ENCODE data around the gene RPEL1. TPM values are rescaled to one million over a fixed set of nuclear protein-coding genes. Genes with fewer than 3 reads are reported as not detected.

RPEL1 gene
- total RNA-seq, 1 donor from 2014 or later = not detected

DNA sequence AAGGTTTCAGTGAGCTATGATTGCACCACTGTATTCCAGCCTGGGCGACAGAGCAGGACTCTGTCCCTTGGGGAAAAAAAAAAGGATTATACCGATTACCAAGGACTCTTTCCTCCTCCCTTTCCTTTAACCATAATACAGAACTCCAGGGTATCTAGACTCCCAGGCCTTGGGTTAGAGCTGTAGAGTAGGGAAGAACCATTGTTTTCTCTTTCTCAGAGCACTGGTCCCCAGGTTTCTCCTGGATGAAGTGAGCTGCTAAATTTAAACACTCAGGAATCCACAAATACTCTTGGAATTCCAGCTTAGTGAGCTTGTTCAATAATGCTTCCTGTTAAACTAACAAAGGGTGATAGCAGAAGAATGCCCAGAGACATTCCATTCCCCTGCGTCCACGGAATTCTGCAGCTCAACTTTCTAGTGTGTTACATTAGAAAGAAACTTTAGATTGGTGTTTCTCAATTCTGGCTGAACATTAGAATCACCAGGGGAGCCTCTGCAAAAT, 14.6 kb upstream of the RPEL1 start:
- no peaks in the 10 kb centered on the region for H3K36me3 ChIP-seq
- DNase-seq = no peak
- H3K4me1 ChIP-seq = peaks cover 10% of the 10 kb centered on the region
- no peaks in the 10 kb centered on the region for H3K27me3 ChIP-seq
- H3K9me3 ChIP-seq = no peaks in the 10 kb centered on the region
- H3K4me3 ChIP-seq = no peak overlapping the region
- peak overlapping the region; percentile 55 for H3K27ac ChIP-seq
- intact Hi-C loops (cut with DNase I) = no loop called here
- ATAC-seq = peak; percentile 87
- TF ChIP-seq, protein P1, sequence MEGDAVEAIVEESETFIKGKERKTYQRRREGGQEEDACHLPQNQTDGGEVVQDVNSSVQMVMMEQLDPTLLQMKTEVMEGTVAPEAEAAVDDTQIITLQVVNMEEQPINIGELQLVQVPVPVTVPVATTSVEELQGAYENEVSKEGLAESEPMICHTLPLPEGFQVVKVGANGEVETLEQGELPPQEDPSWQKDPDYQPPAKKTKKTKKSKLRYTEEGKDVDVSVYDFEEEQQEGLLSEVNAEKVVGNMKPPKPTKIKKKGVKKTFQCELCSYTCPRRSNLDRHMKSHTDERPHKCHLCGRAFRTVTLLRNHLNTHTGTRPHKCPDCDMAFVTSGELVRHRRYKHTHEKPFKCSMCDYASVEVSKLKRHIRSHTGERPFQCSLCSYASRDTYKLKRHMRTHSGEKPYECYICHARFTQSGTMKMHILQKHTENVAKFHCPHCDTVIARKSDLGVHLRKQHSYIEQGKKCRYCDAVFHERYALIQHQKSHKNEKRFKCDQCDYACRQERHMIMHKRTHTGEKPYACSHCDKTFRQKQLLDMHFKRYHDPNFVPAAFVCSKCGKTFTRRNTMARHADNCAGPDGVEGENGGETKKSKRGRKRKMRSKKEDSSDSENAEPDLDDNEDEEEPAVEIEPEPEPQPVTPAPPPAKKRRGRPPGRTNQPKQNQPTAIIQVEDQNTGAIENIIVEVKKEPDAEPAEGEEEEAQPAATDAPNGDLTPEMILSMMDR (IDR thresholded peaks at IDR 0.05) = no peak

- no peaks in the 10 kb centered on the region for H3K27me3 ChIP-seq
- H3K36me3 ChIP-seq = no peaks in the 10 kb centered on the region
- peak overlapping the region; percentile 55 for H3K27ac ChIP-seq
- no peak overlapping the region for H3K4me3 ChIP-seq
- DNase-seq = no peak
- H3K9me3 ChIP-seq = no peaks in the 10 kb centered on the region
- TF ChIP-seq, protein P1 (IDR thresholded peaks at IDR 0.05) = no peak
- no peak for ATAC-seq
- intact Hi-C loops (cut with DNase I) = no loop called here
- peaks cover 10% of the 10 kb centered on the region for H3K4me1 ChIP-seq
Observed at GRCh38 chr10:103232131-103232673, 13.5 kb upstream of the RPEL1 start.

GRCh38 chr10:103232772-103233488, 12.8 kb upstream of the RPEL1 start:
- intact Hi-C loops (cut with DNase I) = no loop called here
- peaks cover 10% of the 10 kb centered on the region for H3K4me1 ChIP-seq
- peak; percentile 52 for ATAC-seq

GRCh38 chr10:103235775-103236174, 9.9 kb upstream of the RPEL1 start:
- no peaks in the 10 kb centered on the region for H3K9me3 ChIP-seq
- peaks cover 13% of the 10 kb centered on the region for H3K4me1 ChIP-seq
- no peaks in the 10 kb centered on the region for H3K36me3 ChIP-seq
- DNase-seq = no peak
- H3K4me3 ChIP-seq = no peak overlapping the region
- intact Hi-C loops (cut with DNase I) = no loop called here
- H3K27ac ChIP-seq = no peak overlapping the region
- H3K27me3 ChIP-seq = no peaks in the 10 kb centered on the region
- TF ChIP-seq, protein P1 (IDR thresholded peaks at IDR 0.05) = no peak
- no peak for ATAC-seq

More at GRCh38 chr10:103232772-103233488, 12.8 kb upstream of the RPEL1 start:
- H3K4me3 ChIP-seq = no peak overlapping the region
- H3K9me3 ChIP-seq = no peaks in the 10 kb centered on the region
- H3K27ac ChIP-seq = peak overlapping the region; percentile 19
- DNase-seq = no peak
- no peaks in the 10 kb centered on the region for H3K27me3 ChIP-seq
- H3K36me3 ChIP-seq = no peaks in the 10 kb centered on the region
- TF ChIP-seq, protein P1 (IDR thresholded peaks at IDR 0.05) = no peak

- H3K36me3 ChIP-seq = no peaks in the 10 kb centered on the region
- intact Hi-C loops (cut with DNase I) = no loop called here
- H3K27ac ChIP-seq = no peak overlapping the region
- H3K4me3 ChIP-seq = no peak overlapping the region
- peak; percentile 28 for ATAC-seq
- TF ChIP-seq, protein P1 (IDR thresholded peaks at IDR 0.05) = no peak
- H3K27me3 ChIP-seq = no peaks in the 10 kb centered on the region
- peaks cover 16% of the 10 kb centered on the region for H3K4me1 ChIP-seq
- no peak for DNase-seq
- H3K9me3 ChIP-seq = no peaks in the 10 kb centered on the region
Observed at GRCh38 chr10:103238506-103239252, 7.0 kb upstream of the RPEL1 start.

All from upper lobe of right lung (tissue), 1 donor.